ENCODE results near the gene SGTA. TPM values are rescaled to one million over a fixed set of nuclear protein-coding genes. Genes with fewer than 3 reads are reported as not detected.

The SGTA gene
- total and polyA plus RNA-seq, 2 of the 4 experiments (the other 2 are of a cell fraction), result 17.4 to 72.9 TPM

DNA sequence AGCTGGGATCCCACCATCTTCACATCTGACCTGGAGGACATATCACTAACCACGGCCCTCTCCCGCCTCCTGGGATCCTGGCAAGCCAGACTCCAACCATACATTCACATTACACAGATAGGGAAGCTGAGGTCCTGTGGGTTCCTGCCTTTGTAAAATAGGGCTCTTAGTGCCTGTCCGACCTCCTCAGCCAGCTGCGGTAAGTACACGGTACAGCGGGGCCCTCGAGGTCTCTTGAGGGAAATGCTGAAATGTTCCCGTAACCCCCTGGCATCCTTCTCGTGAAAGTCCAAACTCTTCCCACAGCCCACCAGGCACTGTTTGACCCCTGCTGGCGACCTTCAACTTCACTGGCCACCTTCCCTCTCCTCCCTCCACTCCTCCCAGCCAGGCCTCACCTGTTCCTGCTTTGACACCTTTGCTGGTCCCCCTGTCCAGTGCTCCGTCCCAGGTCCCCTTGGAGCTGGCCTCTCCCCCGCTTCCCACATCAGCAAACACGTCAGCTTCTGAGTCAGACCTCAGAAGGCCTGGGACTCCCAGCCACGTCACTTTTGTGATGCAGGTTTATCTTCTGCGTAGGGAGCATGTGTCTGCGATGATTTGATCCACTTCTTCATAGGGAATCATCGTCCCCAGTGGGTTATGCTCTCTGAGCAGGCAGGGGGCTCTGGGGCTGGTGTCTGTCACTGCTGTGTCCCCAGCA is 71.8 kb downstream of the SGTA start:
- Histone ChIP-seq H3K36me3 (ENCODE audit: control insufficient read depth, insufficient read depth, low read length) (no peaks in the 10 kb centered on the region), H3K27ac (ENCODE audit: insufficient read depth, low read length) (no peak overlapping the region; the same call in 1 of the 2 replicates), H3K9me1 (ENCODE audit: insufficient read depth, low read length) (peaks cover 12% of the 10 kb centered on the region; the same call in 1 of the 2 replicates), H2BK120ac (ENCODE audit: low read depth, low read length) (peak overlapping the region; percentile 81), H2BK15ac (ENCODE audit: low read depth, low read length) (peak overlapping the region; percentile 67; the same call in 1 of the 3 replicates), H2BK5ac (ENCODE audit: low read depth, low read length, poor library complexity, severe bottlenecking) (no peak overlapping the region), H3K9me3 (ENCODE audit: control insufficient read depth, insufficient read depth, low read length) (peaks cover 9% of the 10 kb centered on the region), H4K8ac (ENCODE audit: low read depth in 2 of 2, low read length in 2 of 2) (peak overlapping the region; percentile 65 to 92; a peak in 2 of 4 replicates), H3K4me1 (ENCODE audit: control insufficient read depth, insufficient read depth, low read length) (peaks cover 6% of the 10 kb centered on the region), H2AK5ac (ENCODE audit: low read depth, low read length) (peak overlapping the region; percentile 57), H3K9ac (ENCODE audit: low read depth, low read length) (no peak overlapping the region), H3K79me1 (ENCODE audit: low read depth in 1 of 2, low read length in 2 of 2) (no peaks in the 10 kb centered on the region; a peak in 1 of 4 replicates), H3K4ac (ENCODE audit: low read depth, low read length) (peak overlapping the region; percentile 79), H4K91ac (ENCODE audit: insufficient read depth, low read depth, low read length) (peak overlapping the region; percentile 81), H3K56ac (ENCODE audit: extremely low read depth, insufficient read depth, low read length) (no peak overlapping the region; the same call in 1 of the 2 replicates), H2AK9ac (replicated peaks; ENCODE audit: low read depth, low read length, poor library complexity) (no peak overlapping the region), H2BK20ac (ENCODE audit: low read depth, low read length) (peak overlapping the region; percentile 69), H3K18ac (ENCODE audit: low read depth, low read length) (peak overlapping the region; percentile 8; the same call in 1 of the 2 replicates), H2AFZ (replicated peaks; ENCODE audit: low read length, poor library complexity) (peak overlapping the region; percentile 83), H3K4me2 (ENCODE audit: low read depth, low read length) (peak overlapping the region; percentile 16; the same call in 1 of the 2 replicates), H3K4me3 (ENCODE audit: insufficient read depth, low read depth, low read length) (no peak overlapping the region), H3K27me3 (ENCODE audit: control insufficient read depth, insufficient read depth, low read length) (no peaks in the 10 kb centered on the region), H4K5ac (ENCODE audit: low read depth, low read length) (peak overlapping the region; percentile 18; the same call in 1 of the 2 replicates), H3K14ac (replicated peaks; ENCODE audit: low read depth, low read length) (peak overlapping the region; percentile 12; the same call in 1 of the 2 replicates), H3K23ac (ENCODE audit: low read depth, low read length) (0 out of 2 replicates have a peak overlapping the region, but pooled peaks have one; percentile 32), H4K20me1 (ENCODE audit: insufficient read depth, low read length) (no peaks in the 10 kb centered on the region; the same call in none of the 2 replicates)
- no TSS peak for BruUV-seq (replicated peaks)
- peak; percentile 95 for DNase-seq
- intact Hi-C loops (cut with micrococcal nuclease), result no loop called here
- WGBS, 2 experiments (ENCODE audit: extremely low coverage in 2 of 2, insufficient read length in 1 of 2), result 58% methylated on average over 7 of the region's 17 CpGs; no CpG with 5 or more reads in 1 of the 2 experiments
- POLR2A ChIA-PET (ENCODE audit: unreplicated experiment), result no interaction called here
- CTCF ChIA-PET, result no interaction called here
- peak; percentile 86 for ATAC-seq (ENCODE audit: low read depth)
- dilution Hi-C loops (cut with HindIII; ENCODE audit: low sequenced_read_pairs, unreplicated experiment), result no loop called here
- in situ Hi-C loops (cut with MboI; ENCODE audit: low sequenced_read_pairs), result no loop called here
- TF ChIP-seq NFE2L2 (IDR thresholded peaks at IDR 0.05; ENCODE audit: low read depth, low read length), result no peak
- no peak for TF ChIP-seq MXI1 (IDR thresholded peaks at IDR 0.05; ENCODE audit: borderline replicate concordance, low read depth, low read length)
- TF ChIP-seq FOS (IDR thresholded peaks at IDR 0.05; ENCODE audit: low read depth, low read length), result peak; percentile 72
- no peak for TF ChIP-seq RCOR1 (IDR thresholded peaks at IDR 0.05; ENCODE audit: insufficient replicate concordance, low read length)
- TF ChIP-seq RFX5 (IDR thresholded peaks at IDR 0.05; ENCODE audit: low read depth, low read length), result 0 out of 2 replicates have a peak, but pooled peaks have one; percentile 10
- TF ChIP-seq, protein P1, sequence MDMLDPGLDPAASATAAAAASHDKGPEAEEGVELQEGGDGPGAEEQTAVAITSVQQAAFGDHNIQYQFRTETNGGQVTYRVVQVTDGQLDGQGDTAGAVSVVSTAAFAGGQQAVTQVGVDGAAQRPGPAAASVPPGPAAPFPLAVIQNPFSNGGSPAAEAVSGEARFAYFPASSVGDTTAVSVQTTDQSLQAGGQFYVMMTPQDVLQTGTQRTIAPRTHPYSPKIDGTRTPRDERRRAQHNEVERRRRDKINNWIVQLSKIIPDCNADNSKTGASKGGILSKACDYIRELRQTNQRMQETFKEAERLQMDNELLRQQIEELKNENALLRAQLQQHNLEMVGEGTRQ (IDR thresholded peaks at IDR 0.05; ENCODE audit: low read depth, low read length), result 0 out of 2 replicates have a peak, but pooled peaks have one; percentile 42
- no peak for TF ChIP-seq MAFK (IDR thresholded peaks at IDR 0.05; ENCODE audit: low read depth, low read length)
- TF ChIP-seq, protein P2, sequence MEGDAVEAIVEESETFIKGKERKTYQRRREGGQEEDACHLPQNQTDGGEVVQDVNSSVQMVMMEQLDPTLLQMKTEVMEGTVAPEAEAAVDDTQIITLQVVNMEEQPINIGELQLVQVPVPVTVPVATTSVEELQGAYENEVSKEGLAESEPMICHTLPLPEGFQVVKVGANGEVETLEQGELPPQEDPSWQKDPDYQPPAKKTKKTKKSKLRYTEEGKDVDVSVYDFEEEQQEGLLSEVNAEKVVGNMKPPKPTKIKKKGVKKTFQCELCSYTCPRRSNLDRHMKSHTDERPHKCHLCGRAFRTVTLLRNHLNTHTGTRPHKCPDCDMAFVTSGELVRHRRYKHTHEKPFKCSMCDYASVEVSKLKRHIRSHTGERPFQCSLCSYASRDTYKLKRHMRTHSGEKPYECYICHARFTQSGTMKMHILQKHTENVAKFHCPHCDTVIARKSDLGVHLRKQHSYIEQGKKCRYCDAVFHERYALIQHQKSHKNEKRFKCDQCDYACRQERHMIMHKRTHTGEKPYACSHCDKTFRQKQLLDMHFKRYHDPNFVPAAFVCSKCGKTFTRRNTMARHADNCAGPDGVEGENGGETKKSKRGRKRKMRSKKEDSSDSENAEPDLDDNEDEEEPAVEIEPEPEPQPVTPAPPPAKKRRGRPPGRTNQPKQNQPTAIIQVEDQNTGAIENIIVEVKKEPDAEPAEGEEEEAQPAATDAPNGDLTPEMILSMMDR (conservative IDR thresholded peaks at IDR 0.05; ENCODE audit: low read depth, low read length), result no peak
- TF ChIP-seq, protein P3, sequence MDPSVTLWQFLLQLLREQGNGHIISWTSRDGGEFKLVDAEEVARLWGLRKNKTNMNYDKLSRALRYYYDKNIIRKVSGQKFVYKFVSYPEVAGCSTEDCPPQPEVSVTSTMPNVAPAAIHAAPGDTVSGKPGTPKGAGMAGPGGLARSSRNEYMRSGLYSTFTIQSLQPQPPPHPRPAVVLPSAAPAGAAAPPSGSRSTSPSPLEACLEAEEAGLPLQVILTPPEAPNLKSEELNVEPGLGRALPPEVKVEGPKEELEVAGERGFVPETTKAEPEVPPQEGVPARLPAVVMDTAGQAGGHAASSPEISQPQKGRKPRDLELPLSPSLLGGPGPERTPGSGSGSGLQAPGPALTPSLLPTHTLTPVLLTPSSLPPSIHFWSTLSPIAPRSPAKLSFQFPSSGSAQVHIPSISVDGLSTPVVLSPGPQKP (IDR thresholded peaks at IDR 0.05; ENCODE audit: borderline replicate concordance, low read depth, low read length), result no peak
- TF ChIP-seq SMC3 (IDR thresholded peaks at IDR 0.05; ENCODE audit: low read depth, low read length), result no peak
- TF ChIP-seq POLR2A (IDR thresholded peaks at IDR 0.05; ENCODE audit: low read depth, low read length), result peak; percentile 78
- TF ChIP-seq CEBPB (IDR thresholded peaks at IDR 0.05; ENCODE audit: low read depth, low read length), result no peak
- no peak for TF ChIP-seq RAD21 (IDR thresholded peaks at IDR 0.05; ENCODE audit: low read length)
- TF ChIP-seq BHLHE40 (IDR thresholded peaks at IDR 0.05; ENCODE audit: low read depth, low read length), result no peak

Measured in IMR-90 (cell line).